HUES48 (cell line): ENCODE results near the gene PPP1CA.

ENCODE experiments used
- H3K27ac ChIP-seq: one replicate; pipeline ENCODE4 v1.7.0; 2013; ENCODE audit warnings: low read depth, low read length, inconsistent platforms
- H3K27me3 ChIP-seq: 2 replicates; pipeline ENCODE4 v1.6.1; 2013; ENCODE audit warnings: mild to moderate bottlenecking, low read length; ENCODE audit not compliant: control insufficient read depth, insufficient read depth
- H3K36me3 ChIP-seq: 2 replicates; pipeline ENCODE4 v1.6.1; 2013; ENCODE audit warnings: low read length; ENCODE audit not compliant: control insufficient read depth, insufficient read depth
- H3K4me1 ChIP-seq: 2 replicates; pipeline ENCODE4 v1.6.1; 2013; ENCODE audit warnings: mild to moderate bottlenecking, low read length; ENCODE audit not compliant: control insufficient read depth, insufficient read depth
- H3K4me3 ChIP-seq: 2 replicates; pipeline ENCODE4 v1.5.1; 2013; ENCODE audit warnings: mild to moderate bottlenecking, low read depth, low read length
- H3K9ac ChIP-seq: 2 replicates; pipeline ENCODE4 v1.6.1; 2013; ENCODE audit warnings: mild to moderate bottlenecking, low read depth, low read length, moderate library complexity
- H3K9me3 ChIP-seq: 2 replicates; pipeline ENCODE4 v1.6.1; 2013; ENCODE audit warnings: low read length; ENCODE audit not compliant: control insufficient read depth, insufficient read depth

PPP1CA gene

GRCh38 chr11:67421430-67422031 is 19.9 kb upstream of the PPP1CA start:
- Histone ChIP-seq H3K36me3 (no peaks in the 10 kb centered on the region), H3K4me1 (no peaks in the 10 kb centered on the region), H3K27me3 (no peaks in the 10 kb centered on the region; the same call in 1 of the 2 replicates), H3K4me3 (peak overlapping the region; percentile 48), H3K27ac (no peak overlapping the region), H3K9ac (no peak overlapping the region), H3K9me3 (no peaks in the 10 kb centered on the region)

- Histone ChIP-seq H3K27ac (peak overlapping the region; percentile 56), H3K27me3 (no peaks in the 10 kb centered on the region; the same call in 1 of the 2 replicates), H3K4me3 (peak overlapping the region; percentile 65), H3K9ac (peak overlapping the region; percentile 54; the same call in 1 of the 2 replicates), H3K36me3 (no peaks in the 10 kb centered on the region), H3K9me3 (no peaks in the 10 kb centered on the region), H3K4me1 (peaks cover 4% of the 10 kb centered on the region; the same call in 1 of the 2 replicates)
These were observed 19.2 kb upstream of the PPP1CA start for GRCh38 chr11:67420646-67421429.

GRCh38 chr11:67420147-67420645 is 18.5 kb upstream of the PPP1CA start:
- Histone ChIP-seq H3K36me3 (no peaks in the 10 kb centered on the region), H3K9me3 (no peaks in the 10 kb centered on the region), H3K27me3 (no peaks in the 10 kb centered on the region; the same call in 1 of the 2 replicates), H3K4me3 (peak overlapping the region; percentile 65; the same call in 1 of the 2 replicates), H3K9ac (no peak overlapping the region), H3K27ac (no peak overlapping the region), H3K4me1 (peaks cover 4% of the 10 kb centered on the region; the same call in 1 of the 2 replicates)

DNA sequence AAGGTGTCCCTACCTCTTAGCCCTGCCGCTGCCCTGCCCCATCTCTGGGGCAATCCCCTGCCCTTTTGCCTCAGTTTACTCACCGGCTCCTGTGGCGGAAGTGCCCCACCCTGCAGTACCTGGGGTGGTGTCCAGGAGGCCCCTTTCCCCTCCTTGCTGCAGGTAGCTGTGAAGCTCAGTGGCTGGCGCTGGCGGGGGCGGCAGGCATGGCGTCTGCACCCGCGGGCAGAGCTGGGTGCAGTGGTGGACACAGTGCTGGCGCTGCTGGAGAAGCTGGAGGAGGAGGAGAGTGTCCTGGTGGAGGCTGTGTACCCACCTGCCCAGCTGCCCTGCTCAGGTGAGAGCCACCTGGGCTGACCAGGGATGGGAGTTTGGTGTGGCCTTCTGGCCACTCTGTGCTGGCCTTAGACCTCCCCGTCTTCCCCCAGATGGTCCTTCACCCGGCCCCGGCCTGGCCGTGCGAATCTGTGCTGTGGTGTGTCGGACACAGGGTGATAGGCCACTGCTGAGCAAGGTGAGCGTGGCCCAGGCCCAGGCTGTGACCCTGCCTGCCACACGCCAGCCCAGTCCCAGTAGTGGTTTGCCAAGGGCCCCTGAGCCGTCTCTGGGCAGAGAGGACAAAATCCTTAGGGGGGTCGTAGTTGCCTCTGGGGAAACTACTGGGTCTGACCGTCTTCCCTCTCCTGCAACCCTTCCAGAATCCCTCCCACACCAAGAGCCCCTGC is 17.8 kb upstream of the PPP1CA start:
- H3K4me1 ChIP-seq: peaks cover 4% of the 10 kb centered on the region; the same call in 1 of the 2 replicates
- H3K36me3 ChIP-seq: no peaks in the 10 kb centered on the region
- no peaks in the 10 kb centered on the region for H3K9me3 ChIP-seq
- no peak overlapping the region for H3K4me3 ChIP-seq
- H3K27ac ChIP-seq: no peak overlapping the region
- peaks cover 5% of the 10 kb centered on the region; the same call in 1 of the 2 replicates for H3K27me3 ChIP-seq
- H3K9ac ChIP-seq: no peak overlapping the region

- Histone ChIP-seq H3K4me3 (no peak overlapping the region), H3K9ac (no peak overlapping the region), H3K27ac (no peak overlapping the region), H3K4me1 (peaks cover 4% of the 10 kb centered on the region; the same call in 1 of the 2 replicates), H3K27me3 (peaks cover 7% of the 10 kb centered on the region; the same call in 1 of the 2 replicates), H3K9me3 (no peaks in the 10 kb centered on the region), H3K36me3 (no peaks in the 10 kb centered on the region)
These were observed 17.0 kb upstream of the PPP1CA start for GRCh38 chr11:67418476-67419281.

- H3K9ac ChIP-seq: no peak overlapping the region
- no peak overlapping the region for H3K4me3 ChIP-seq
- H3K4me1 ChIP-seq: peaks cover 4% of the 10 kb centered on the region; the same call in 1 of the 2 replicates
- H3K9me3 ChIP-seq: no peaks in the 10 kb centered on the region
- no peak overlapping the region for H3K27ac ChIP-seq
- H3K27me3 ChIP-seq: peaks cover 7% of the 10 kb centered on the region; the same call in 1 of the 2 replicates
- no peaks in the 10 kb centered on the region for H3K36me3 ChIP-seq
These were observed 15.8 kb upstream of the PPP1CA start for GRCh38 chr11:67417425-67417824.

- H3K9ac ChIP-seq: no peak overlapping the region
- peaks cover 4% of the 10 kb centered on the region; the same call in 1 of the 2 replicates for H3K4me1 ChIP-seq
- H3K27me3 ChIP-seq: peaks cover 7% of the 10 kb centered on the region
- no peaks in the 10 kb centered on the region for H3K9me3 ChIP-seq
- H3K36me3 ChIP-seq: no peaks in the 10 kb centered on the region
- H3K4me3 ChIP-seq: no peak overlapping the region
- no peak overlapping the region for H3K27ac ChIP-seq
These were observed 15.0 kb upstream of the PPP1CA start for GRCh38 chr11:67416416-67417335.

DNA sequence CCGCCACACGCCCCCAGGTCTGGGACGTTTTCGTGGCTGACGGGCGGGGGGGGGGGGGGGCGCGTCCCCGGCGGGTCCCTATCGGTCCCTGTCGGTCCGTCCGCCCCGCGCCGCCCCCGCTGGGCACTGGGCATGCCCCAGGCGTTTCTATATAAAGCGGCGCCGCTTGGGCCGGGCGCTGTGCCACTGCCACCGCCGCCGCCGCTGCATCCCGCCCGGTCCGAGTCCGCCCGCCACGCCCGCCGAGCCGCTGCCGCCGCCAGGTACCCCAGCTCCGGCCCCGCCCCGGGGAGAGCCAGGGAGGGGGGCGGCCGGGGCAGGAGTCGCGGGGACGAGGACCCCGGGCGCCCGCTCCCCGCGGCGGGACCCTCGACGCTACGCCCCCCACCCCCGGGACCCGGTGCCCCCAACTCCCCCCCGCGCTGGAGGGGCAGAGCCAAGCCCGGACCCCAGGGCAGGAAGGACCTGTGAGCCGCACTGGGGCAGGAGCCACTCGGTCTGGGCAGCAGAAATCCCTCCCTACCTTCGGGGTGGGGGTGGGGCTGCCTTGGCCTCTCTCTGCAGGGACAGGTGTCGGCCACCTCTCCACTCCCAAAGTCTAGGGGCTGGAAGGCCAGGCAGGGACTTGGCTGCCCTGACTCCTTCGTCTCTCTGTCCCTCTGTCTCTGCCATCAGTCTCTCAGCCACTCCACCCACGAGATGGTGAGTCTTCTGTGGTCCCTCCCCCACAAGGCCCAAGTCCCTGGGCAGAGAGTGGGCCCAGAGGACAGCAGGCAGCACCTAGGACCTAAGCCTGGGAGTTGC is 14.0 kb upstream of the PPP1CA start, which contains the start of gene CARNS1:
Gene CARNS1 (plus strand): TSS at position 178 of the 804 bp plus-strand sequence. CDS start 522 bp downstream, at position 700.
- H3K9me3 ChIP-seq: no peaks in the 10 kb centered on the region
- peaks cover 4% of the 10 kb centered on the region; the same call in 1 of the 2 replicates for H3K4me1 ChIP-seq
- H3K27me3 ChIP-seq: peaks cover 7% of the 10 kb centered on the region
- H3K4me3 ChIP-seq: peak within 1 kb of the TSS; percentile 65
- no peak within 1 kb of the TSS for H3K9ac ChIP-seq
- H3K36me3 ChIP-seq: no peaks in the 10 kb centered on the region
- H3K27ac ChIP-seq: no peak within 1 kb of the TSS

DNA sequence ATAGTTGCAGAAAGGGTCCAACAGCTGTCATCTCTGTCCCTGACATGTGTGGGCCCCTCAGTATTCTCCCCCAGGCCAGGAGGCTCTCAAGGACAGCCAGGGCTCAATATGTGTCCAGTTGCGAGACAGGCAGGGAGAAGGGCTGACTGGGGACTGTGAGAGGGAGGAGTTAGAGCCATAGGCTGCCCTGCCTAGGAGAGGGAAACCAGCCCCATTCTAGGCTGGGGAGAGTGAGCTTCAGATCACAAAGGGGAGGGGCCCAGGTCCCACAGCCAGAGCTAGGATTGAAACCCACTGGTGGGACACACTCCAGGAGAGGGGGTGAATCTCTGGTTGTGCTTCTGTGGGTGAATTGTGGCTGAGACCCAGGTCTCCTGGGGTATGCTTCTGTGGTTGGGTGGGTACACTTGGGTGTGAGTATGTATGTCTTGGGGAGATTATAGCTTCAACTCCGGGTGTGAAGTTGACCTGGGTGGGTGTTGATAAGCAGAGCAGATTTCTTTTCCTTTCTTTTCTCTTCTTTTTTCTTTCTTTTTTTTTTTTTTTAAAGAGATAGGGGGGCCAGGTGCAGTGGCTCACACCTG is 11.7 kb upstream of the PPP1CA start:
- H3K27ac ChIP-seq: no peak overlapping the region
- H3K4me1 ChIP-seq: peaks cover 13% of the 10 kb centered on the region

More for the DNA sequence above, 11.7 kb upstream of the PPP1CA start:
- Histone ChIP-seq H3K4me3 (no peak overlapping the region), H3K9ac (no peak overlapping the region), H3K9me3 (no peaks in the 10 kb centered on the region), H3K27me3 (peaks cover 7% of the 10 kb centered on the region), H3K36me3 (no peaks in the 10 kb centered on the region)
